HCT116 (cell line): ENCODE measurements around the gene SCAF4. TPM values are rescaled to one million over a fixed set of nuclear protein-coding genes. Genes with fewer than 3 reads are reported as not detected.

Source experiments
- ATAC-seq: fragments of 200-7000 bp; cut with Tn5 transposase; 2 replicates; pipeline ENCODE4 v1.9.1; 2020; ENCODE audit warnings: mild to moderate bottlenecking, moderate library complexity
- BruUV-seq: library from RNA; stranded (reverse); fragments of 400-500 nt; replicated peaks from 2 replicates; lab custom pipeline; 2021; lab: Mats Ljungman, UMichigan
- CTCF ChIA-PET: fragments of 300-600 bp; sonication (Branson Sonifier 250); formaldehyde crosslinking; loops from one replicate; lab custom pipeline; 2021; ENCODE audit warnings: antibody characterized with exemption; lab: Charles Lee
- POLR2A ChIA-PET: fragments of 300-600, 350-600 bp; sonication (Branson Sonifier 250); formaldehyde crosslinking; loops from one replicate; lab custom pipeline; 2021; ENCODE audit warnings: antibody characterized with exemption; lab: Charles Lee
- RAD21 ChIA-PET, 2 experiments: fragments of 300-600 bp; sonication (Branson Sonifier 250); formaldehyde crosslinking; loops; one replicate each; lab custom pipeline; 2023; ENCODE audit warnings: low total read pairs in 2 of 2; ENCODE audit not compliant: uncharacterized antibody in 2 of 2, unreplicated experiment in 2 of 2, low non-redundant PET in 1 of 2; lab: Charles Lee
- DNase-seq: peaks from one replicate; pipeline ENCODE4 v3.0.0-alpha.2; 2010; ENCODE audit warnings: low read depth, low spot score
- H2AFZ ChIP-seq: fragments of 200-600 bp; shearing (Covaris generic), sonication (generic); 2 replicates; pipeline ENCODE4 v1.6.1; 2017; ENCODE audit warnings: low read depth, mixed run types, mixed read lengths, antibody characterized with exemption, low read length; ENCODE audit not compliant: poor library complexity, severe bottlenecking
- H3K27ac ChIP-seq: 2 replicates; pipeline ENCODE4 v1.5.1; 2012; ENCODE audit warnings: low read depth, low read length
- H3K27me3 ChIP-seq: fragments of 200-600 bp; sonication (generic); 2 replicates; pipeline ENCODE4 v1.6.1; 2016; ENCODE audit warnings: mixed run types, low read length, mixed read lengths; ENCODE audit not compliant: insufficient read depth
- H3K36me3 ChIP-seq, 2 experiments: fragments of 200-500 bp in 1 of 2; fragments of 200-600 bp in 1 of 2; sonication (Bioruptor generic) in 1 of 2; sonication (generic) in 1 of 2; 2 replicates each; pipeline versions ENCODE4 v1.5.1 to v1.6.1; 2014 to 2016; ENCODE audit warnings: low read length in 2 of 2, inconsistent platforms in 1 of 2, mixed read lengths in 1 of 2, mixed run types in 1 of 2; ENCODE audit not compliant: insufficient read depth in 2 of 2, control insufficient read depth in 1 of 2
- H3K4me1 ChIP-seq, 2 experiments: fragments of 200-600 bp in 1 of 2; sonication (generic) in 1 of 2; 2 replicates each; pipeline versions ENCODE4 v1.5.1 to v1.6.1; 2012 to 2017; ENCODE audit warnings: low read length in 2 of 2, inconsistent platforms in 1 of 2, mild to moderate bottlenecking in 1 of 2, mixed read lengths in 1 of 2, mixed run types in 1 of 2, moderate library complexity in 1 of 2; ENCODE audit not compliant: insufficient read depth in 2 of 2, control insufficient read depth in 1 of 2
- H3K4me2 ChIP-seq: fragments of 200-600 bp; sonication (generic); 2 replicates; pipeline ENCODE4 v1.6.1; 2017; ENCODE audit warnings: mixed run types, low read length, mixed read lengths
- H3K4me3 ChIP-seq, 2 experiments: fragments of 200-600 bp in 1 of 2; sonication (generic) in 1 of 2; replicated peaks in 1 of 2; 2 replicates each; pipeline ENCODE4 v1.5.1; 2011 to 2016; ENCODE audit warnings: low read length in 2 of 2, control low read depth in 1 of 2, low read depth in 1 of 2, mild to moderate bottlenecking in 1 of 2, mixed read lengths in 1 of 2, mixed run types in 1 of 2
- H3K79me2 ChIP-seq: fragments of 200-600 bp; sonication (generic); 2 replicates; pipeline ENCODE4 v1.6.1; 2017; ENCODE audit warnings: mild to moderate bottlenecking, mixed run types, low read length, moderate library complexity, mixed read lengths; ENCODE audit not compliant: insufficient read depth
- H3K9ac ChIP-seq: fragments of 200-600 bp; sonication (generic); 2 replicates; pipeline ENCODE4 v1.6.1; 2016; ENCODE audit warnings: low read length, mixed read lengths
- H3K9me2 ChIP-seq: fragments of 200-600 bp; sonication (generic), shearing (Covaris generic); 2 replicates; pipeline ENCODE4 v1.6.1; 2017; ENCODE audit warnings: mixed run types, mild to moderate bottlenecking, moderate library complexity; ENCODE audit not compliant: insufficient read depth
- H3K9me3 ChIP-seq, 2 experiments: fragments of 200-500 bp in 1 of 2; fragments of 200-600 bp in 1 of 2; sonication (Bioruptor generic) in 1 of 2; sonication (generic) in 1 of 2; 2 replicates each; pipeline ENCODE4 v1.6.1; 2014 to 2017; ENCODE audit warnings: low read length in 2 of 2, mixed read lengths in 2 of 2, inconsistent platforms in 1 of 2, low read depth in 1 of 2, mild to moderate bottlenecking in 1 of 2, mixed run types in 1 of 2, moderate library complexity in 1 of 2; ENCODE audit not compliant: control insufficient read depth in 1 of 2, insufficient read depth in 1 of 2
- H4K20me1 ChIP-seq: fragments of 200-600 bp; sonication (generic), shearing (Covaris generic); 2 replicates; pipeline ENCODE4 v1.6.1; 2017; ENCODE audit warnings: mixed run types, mild to moderate bottlenecking, moderate library complexity; ENCODE audit not compliant: insufficient read depth
- ATF3 ChIP-seq: IDR thresholded peaks from 2 replicates; pipeline ENCODE4 v1.6.1; 2012
- CEBPB ChIP-seq: IDR thresholded peaks from 2 replicates; pipeline ENCODE4 v1.6.1; 2012; ENCODE audit warnings: low read depth
- EZH2phosphoT487 ChIP-seq: fragments of 200-600 bp; IDR thresholded peaks from 2 replicates; pipeline ENCODE4 v1.6.1; 2018; ENCODE audit warnings: antibody characterized with exemption, borderline replicate concordance
- JUND ChIP-seq: IDR thresholded peaks from 2 replicates; pipeline ENCODE4 v1.6.1; 2012
- MAX ChIP-seq: IDR thresholded peaks from 2 replicates; pipeline ENCODE4 v1.6.1; 2012
- RAD21 ChIP-seq: IDR thresholded peaks from 2 replicates; pipeline ENCODE4 v1.6.1; 2012; ENCODE audit warnings: low read depth, mild to moderate bottlenecking
- SRF ChIP-seq: IDR thresholded peaks from 2 replicates; pipeline ENCODE4 v1.6.1; 2012; ENCODE audit warnings: low read depth
- TCF7L2 ChIP-seq: IDR thresholded peaks from 2 replicates; pipeline ENCODE4 v1.7.0; 2011; ENCODE audit warnings: borderline replicate concordance, inconsistent platforms; ENCODE audit not compliant: insufficient read depth, insufficient read length; ENCODE audit errors: extremely low read depth
- YY1 ChIP-seq: IDR thresholded peaks from 2 replicates; pipeline ENCODE4 v1.6.1; 2011; ENCODE audit warnings: low read length, low read depth, moderate library complexity, mild to moderate bottlenecking; ENCODE audit not compliant: insufficient replicate concordance; ENCODE audit errors: extremely low read depth
- ZBTB33 ChIP-seq: IDR thresholded peaks from 2 replicates; pipeline ENCODE4 v1.6.1; 2011; ENCODE audit warnings: mild to moderate bottlenecking, low read length, moderate library complexity; ENCODE audit not compliant: insufficient replicate concordance; ENCODE audit errors: extremely low read depth
- ZNF274 ChIP-seq: fragments of 200-500 bp; sonication (Bioruptor generic); IDR thresholded peaks from 2 replicates; pipeline ENCODE4 v1.6.1; 2014; ENCODE audit warnings: mild to moderate bottlenecking, low read depth, low read length, inconsistent platforms
- intact Hi-C: fragments of 100-400 bp; cut with micrococcal nuclease; formaldehyde crosslinking; loops from 2 replicates; pipeline ENCODE4 v1.10.0; 2022
- total RNA-seq: library from RNA; stranded (reverse); gene quantifications from one replicate; pipeline ENCODE4 v1.2.1, GENCODE V29; 2021; ENCODE audit not compliant: unreplicated experiment

Gene SCAF4
- total RNA-seq, 1 experiment from 2014 or later = 31.1 TPM

- TF ChIP-seq ZBTB33 (no peak), MAX (no peak), TCF7L2 (no peak), JUND (no peak), CEBPB (no peak), ZNF274 (no peak), RAD21 (no peak), EZH2phosphoT487 (no peak), YY1 (no peak), ATF3 (no peak), SRF (no peak)
Measured at GRCh38 chr21:31713973-31714740, 17.8 kb downstream of the SCAF4 start (continued).

GRCh38 chr21:31713115-31713514 lies 18.8 kb downstream of the SCAF4 start:
- Histone ChIP-seq H3K4me1 (peaks cover 4 to 12% of the 10 kb centered on the region in 2 experiments; a peak in 2 of 4 replicates), H3K9me3 (no peaks in the 10 kb centered on the region), H3K27ac (no peak overlapping the region), H3K9ac (no peak overlapping the region), H4K20me1 (peaks cover 41% of the 10 kb centered on the region; the same call in 1 of the 2 replicates), H3K9me2 (no peaks in the 10 kb centered on the region), H3K79me2 (peaks cover 99% of the 10 kb centered on the region), H3K4me2 (no peak overlapping the region), H3K27me3 (no peaks in the 10 kb centered on the region), H3K4me3 (no peak overlapping the region), H2AFZ (no peak overlapping the region), H3K36me3 (no peaks in the 10 kb centered on the region)
- ChIA-PET RAD21 (no interaction called here), POLR2A (no interaction called here), CTCF (no interaction called here)
- no peak for ATAC-seq
- no peak for TF ChIP-seq SRF
- no TSS peak for BruUV-seq
- intact Hi-C loops = no loop called here
- DNase-seq = no peak
